Gastrocnemius medialis (tissue), 4 donors: ENCODE measurements around the gene TSC22D3.

Experiments
- CTCF ChIP-seq, 5 experiments: fragments of 450-650 bp in 3 of 5; fragments of 200-600 bp in 2 of 5; sonication (generic) in 2 of 5; IDR thresholded peaks in 4 of 5; conservative IDR thresholded peaks in 1 of 5; 1 replicate in 4 of 5; 2 replicates in 1 of 5; pipeline ENCODE4 v1.5.1; 2016 to 2019; ENCODE audit warnings: antibody characterized with exemption in 5 of 5, mild to moderate bottlenecking in 3 of 5, moderate library complexity in 3 of 5
- POLR2A ChIP-seq, 2 donors: fragments of 450-650 bp; IDR thresholded peaks; one replicate each; pipeline ENCODE4 v1.6.1; 2017; ENCODE audit warnings: antibody characterized with exemption in 2 of 2, mild to moderate bottlenecking in 2 of 2, moderate library complexity in 2 of 2

- TF ChIP-seq CTCF (IDR thresholded peaks at IDR 0.05 in 4 of 5, conservative IDR thresholded peaks at IDR 0.05 in 1 of 5) (no peak), POLR2A (IDR thresholded peaks at IDR 0.05) (no peak)
Measured at GRCh38 chrX:107768051-107768450, 7.5 kb downstream of the TSC22D3 start.
